T1000 (cell line): ENCODE results near the gene METTL4.

Source experiments
- DNase-seq: peaks from one replicate; lab custom pipeline; 2025; ENCODE audit warnings: mixed read lengths; lab: John Stamatoyannopoulos, UW

Gene METTL4

GRCh38 chr18:2515908-2516625 lies 55.2 kb downstream of the METTL4 start:
- no peak for DNase-seq

GRCh38 chr18:2515171-2515787 lies 56.0 kb downstream of the METTL4 start:
- no peak for DNase-seq

GRCh38 chr18:2513616-2514015 lies 57.7 kb downstream of the METTL4 start:
- no peak for DNase-seq

- DNase-seq, result no peak
These were observed 59.2 kb downstream of the METTL4 start for GRCh38 chr18:2512059-2512458.

GRCh38 chr18:2511451-2511850 lies 59.9 kb downstream of the METTL4 start:
- DNase-seq, result no peak

- no peak for DNase-seq
These were observed 60.9 kb downstream of the METTL4 start for GRCh38 chr18:2510416-2510815.

- DNase-seq, result no peak
These were observed 62.6 kb downstream of the METTL4 start for GRCh38 chr18:2508678-2509077.

- no peak for DNase-seq
These were observed 63.1 kb downstream of the METTL4 start for GRCh38 chr18:2508155-2508554.

- DNase-seq, result no peak
These were observed 66.7 kb downstream of the METTL4 start for GRCh38 chr18:2504642-2505041.

GRCh38 chr18:2502880-2503279 lies 68.4 kb downstream of the METTL4 start:
- DNase-seq, result no peak

GRCh38 chr18:2502394-2502793 lies 68.9 kb downstream of the METTL4 start:
- DNase-seq, result no peak

GRCh38 chr18:2497797-2498196 lies 73.5 kb downstream of the METTL4 start:
- no peak for DNase-seq

- no peak for DNase-seq
These were observed 75.9 kb downstream of the METTL4 start for GRCh38 chr18:2495381-2495780.

- DNase-seq, result no peak
These were observed 76.4 kb downstream of the METTL4 start for GRCh38 chr18:2494921-2495320.
